GM18505 (cell line): ENCODE results near the gene MYCT1.

Source experiments
- ATAC-seq: cut with Tn5 transposase; IDR thresholded peaks from one replicate; pipeline ENCODE4 v1.9.1; 2021; ENCODE audit not compliant: unreplicated experiment
- POLR2A ChIP-seq: IDR thresholded peaks from 4 replicates; pipeline ENCODE4 v1.6.1; 2011; ENCODE audit warnings: borderline replicate concordance; ENCODE audit not compliant: insufficient read depth, insufficient read length; ENCODE audit errors: extremely low read depth

Gene MYCT1

DNA sequence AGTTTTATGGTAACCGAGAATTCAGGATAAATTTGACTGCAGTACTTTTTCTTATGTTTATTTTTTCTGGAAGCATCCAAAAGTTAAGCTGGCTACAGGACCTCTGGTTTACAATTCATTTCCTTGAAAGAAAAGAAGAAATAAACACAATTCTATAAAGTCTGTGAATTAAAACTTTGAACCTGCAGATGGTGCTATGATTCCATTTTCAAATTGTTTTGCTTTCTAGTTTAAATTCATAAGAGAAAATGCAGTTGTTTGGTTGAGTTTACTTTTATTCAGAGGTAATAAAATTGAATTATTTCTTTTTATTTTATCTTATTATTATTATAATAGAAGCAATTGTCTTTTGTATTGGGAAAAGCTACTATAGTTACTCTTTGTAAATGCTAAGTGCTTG, 51.1 kb downstream of the MYCT1 start:
- no peak for TF ChIP-seq POLR2A
- no peak for ATAC-seq

- no peak for ATAC-seq
- TF ChIP-seq POLR2A, result no peak
These were observed 51.6 kb downstream of the MYCT1 start for GRCh38 chr6:152749336-152749735.

DNA sequence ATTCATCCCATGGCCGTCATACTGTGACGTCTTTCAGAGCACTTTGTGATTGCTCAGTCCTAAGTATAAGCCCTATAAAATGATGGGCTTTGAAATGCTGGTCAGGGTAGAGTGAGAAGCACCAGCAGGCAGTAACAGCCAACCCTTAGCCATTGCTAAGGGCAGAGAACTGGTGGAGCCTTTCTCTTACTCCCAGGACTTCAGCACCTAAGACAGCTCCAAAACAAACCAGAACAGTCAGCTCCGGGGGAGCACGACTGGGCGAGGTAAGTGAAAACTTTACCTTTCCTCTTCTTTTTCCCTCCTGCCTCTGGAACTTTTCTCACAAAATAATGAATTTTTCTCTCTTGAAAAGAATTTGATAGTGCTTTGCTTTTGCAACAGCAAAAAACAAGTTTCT, 53.0 kb downstream of the MYCT1 start, which contains the start of gene VIP:
TSS of gene VIP (plus strand) at position 104 of the 400 bp plus-strand sequence. CDS start 1,381 bp downstream, outside the sequence.
- TF ChIP-seq POLR2A, result no peak
- ATAC-seq, result no peak

- ATAC-seq, result no peak
These were observed 67.6 kb downstream of the MYCT1 start for GRCh38 chr6:152765331-152765730.

DNA sequence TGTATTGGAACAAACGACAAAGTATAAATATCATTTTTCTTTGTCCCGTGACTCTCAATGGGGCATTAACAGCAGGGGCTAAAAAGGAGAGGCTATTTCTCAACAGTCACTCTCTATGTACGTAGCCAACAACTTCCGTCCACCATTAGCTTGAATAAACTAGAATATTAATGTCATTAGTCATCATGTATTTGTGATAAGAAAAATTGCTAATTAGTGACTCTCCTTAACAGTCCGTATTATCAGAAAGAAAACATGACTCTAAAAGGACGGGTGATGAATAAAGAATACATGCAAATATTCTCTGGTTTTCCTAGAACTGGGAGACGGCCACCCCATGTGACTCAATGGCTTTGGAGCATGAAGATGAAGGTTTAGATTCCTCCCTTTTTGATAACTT, 71.5 kb downstream of the MYCT1 start:
- TF ChIP-seq POLR2A, result no peak
- no peak for ATAC-seq

More at GRCh38 chr6:152765331-152765730, 67.6 kb downstream of the MYCT1 start:
- TF ChIP-seq POLR2A, result no peak

DNA sequence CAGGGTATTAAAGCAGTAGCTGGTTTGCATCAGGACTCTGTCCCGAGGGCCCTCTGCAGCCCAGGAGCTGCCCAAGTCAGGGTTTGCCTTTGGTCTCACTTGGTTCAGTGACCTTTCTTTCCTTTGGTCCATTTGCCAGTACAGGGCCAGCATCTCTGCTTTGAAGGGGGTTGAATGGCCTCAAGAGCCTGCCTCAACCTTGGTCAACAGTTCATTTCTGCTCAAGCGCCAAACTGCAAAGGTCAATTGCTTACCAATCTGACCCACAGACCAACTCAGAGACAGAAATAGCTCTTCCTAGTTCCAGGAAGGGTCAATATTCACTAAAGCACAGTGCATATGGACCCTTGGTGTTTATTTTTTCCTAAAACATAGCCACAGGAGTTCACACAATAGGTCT, 72.3 kb downstream of the MYCT1 start:
- no peak for ATAC-seq
- no peak for TF ChIP-seq POLR2A

DNA sequence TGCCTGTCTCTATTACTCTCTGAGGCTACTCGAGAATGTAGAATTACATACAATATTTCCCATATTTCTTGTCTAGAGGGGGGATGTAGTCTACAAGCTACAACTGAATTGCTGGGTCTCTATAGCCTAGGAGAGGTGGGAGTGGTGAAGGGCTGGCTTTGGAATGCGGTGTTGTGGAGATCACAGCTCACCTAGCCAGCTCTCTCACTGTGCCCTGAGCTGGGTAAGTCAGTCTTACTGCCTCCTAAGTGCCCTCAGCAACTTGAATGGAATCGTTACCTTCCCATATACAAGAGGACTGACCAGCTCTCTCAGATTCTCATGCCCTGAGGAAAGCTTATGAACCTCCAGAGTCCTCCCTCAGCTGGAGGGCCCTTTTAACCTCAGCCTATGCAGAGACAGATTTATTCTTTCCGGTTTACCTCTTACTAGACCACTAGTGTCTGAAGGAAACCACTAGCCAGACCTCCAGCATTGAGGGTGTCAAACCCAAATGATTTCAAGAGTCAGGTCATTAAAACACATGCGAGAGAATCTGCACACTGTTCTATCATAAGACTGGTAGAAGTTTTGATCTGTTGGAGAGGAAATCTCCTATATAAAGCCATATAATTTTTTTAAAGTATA, 73.5 kb downstream of the MYCT1 start:
- TF ChIP-seq POLR2A, result no peak
- ATAC-seq, result no peak
